Pancreas (tissue), 10 donors: Measurements from ENCODE around the gene NR5A2. TPM values are rescaled to one million over a fixed set of nuclear protein-coding genes. Genes with fewer than 3 reads are reported as not detected.

Source experiments
- ATAC-seq, 4 donors: fragments of 200-7000 bp; cut with Tn5 transposase; one replicate each; pipeline versions ENCODE4 v1.8.0 to v1.9.1; 2020; ENCODE audit warnings: mild to moderate bottlenecking in 4 of 4, moderate library complexity in 4 of 4
- DNase-seq, 6 donors: peaks; one replicate each; pipeline ENCODE4 v3.0.0-alpha.2; 2020
- FAIRE-seq: peaks from 2 replicates; lab custom pipeline; 2012; peaks lifted over from hg19 to GRCh38; lab: Jason Lieb, UNC
- H3K27ac ChIP-seq, 4 donors: fragments of 200-600 bp; sonication (generic); 1 replicate in 3 of 4; 2 replicates in 1 of 4; pipeline versions ENCODE4 v1.5.0 to v1.8.0; 2020
- H3K27me3 ChIP-seq, 4 donors: fragments of 200-600 bp; one replicate each; pipeline ENCODE4 v1.8.0; 2021
- H3K36me3 ChIP-seq, 3 donors: fragments of 200-600 bp; sonication (generic) in 1 of 3; one replicate each; pipeline versions ENCODE4 v1.5.0 to v1.8.0; 2020 to 2021
- H3K4me1 ChIP-seq, 3 donors: fragments of 200-600 bp; one replicate each; pipeline ENCODE4 v1.8.0; 2021
- H3K4me3 ChIP-seq, 4 donors: fragments of 200-600 bp; sonication (generic) in 2 of 4; one replicate each; pipeline versions ENCODE4 v1.5.0 to v1.8.0; 2020 to 2021
- H3K9me3 ChIP-seq, 4 donors: fragments of 200-600 bp; one replicate each; pipeline ENCODE4 v1.8.0; 2021
- CTCF ChIP-seq, 4 donors: fragments of 200-600 bp; sonication (generic) in 3 of 4; IDR thresholded peaks; one replicate each; pipeline versions ENCODE4 v1.5.0 to v1.8.0; 2021; ENCODE audit warnings: antibody characterized with exemption in 4 of 4
- WGBS, 2 donors: extraction: QIAGEN DNeasy Blood & Tissue Kit; methylation state at CpG; one replicate each; pipeline ENCODE4 v1.1.7; 2013; 5-methylcytosine and 5-hydroxymethylcytosine counted together
- intact Hi-C, 3 donors: fragments of 100-400 bp; cut with DNase I; formaldehyde crosslinking; loops; one replicate each; pipeline versions ENCODE4 v1.11.1 to v1.14.2; 2022
- polyA plus RNA-seq, 2 donors: library from polyadenylated mRNA; stranded (reverse); fragments of 200-250 nt; gene quantifications; one replicate each; pipeline ENCODE4 v1.2.3, GENCODE V29; 2013
- total RNA-seq, 6 donors: library from RNA; stranded (reverse); fragmentation: NEBNext Ultra II Directional in 4 of 6; extraction: Animal tissue kit (Norgen Biotek cat#: 25700) in 4 of 6; gene quantifications; one replicate each; pipeline versions ENCODE4 v1.2.1 to v1.2.4, GENCODE V29; 2021 to 2023
- donor health status: healthy with polysubstance abuse.
- donor health status: DM: no; HTN: no; CAD: no; lungs with moderate emphysema.
- donor health status: DM: no; HTN: no; CAD: no.
- donor health status: control.
- donor health status: control.
- donor health status: Bipolar disorder and iron deficiency.
- donor health status: DM: yes; HTN: yes; CAD: no.
- donor health status: DM: no; HTN: no; CAD: no.
- donor health status: DM: no; HTN: no; CAD: no.
- donor health status: DM: yes; HTN: yes; CAD: no.

Gene NR5A2
- total and polyA plus RNA-seq, 8 donors: 28.3 to 114 (median 82.5) TPM

GRCh38 chr1:200206761-200207160 is 179.3 kb downstream of the NR5A2 start:
- TF ChIP-seq CTCF (IDR thresholded peaks at IDR 0.05): no peak
- H3K36me3 ChIP-seq: no peaks in the 10 kb centered on the region
- no peaks in the 10 kb centered on the region for H3K27me3 ChIP-seq
- DNase-seq (no peak), FAIRE-seq (no peak), ATAC-seq (no peak)
- intact Hi-C loops: no loop called here
- WGBS, 2 donors: 53 to 63% methylated on average over 1 of the region's 1 CpG
- H3K9me3 ChIP-seq: no peaks in the 10 kb centered on the region
- H3K4me3 ChIP-seq: no peak overlapping the region
- H3K4me1 ChIP-seq: no peaks in the 10 kb centered on the region
- H3K27ac ChIP-seq: no peak overlapping the region

GRCh38 chr1:200207711-200208126 is 180.2 kb downstream of the NR5A2 start:
- TF ChIP-seq CTCF (IDR thresholded peaks at IDR 0.05): no peak
- no peaks in the 10 kb centered on the region for H3K4me1 ChIP-seq
- H3K4me3 ChIP-seq: no peak overlapping the region
- no peak overlapping the region for H3K27ac ChIP-seq
- FAIRE-seq (no peak), DNase-seq (no peak), ATAC-seq (no peak)
- H3K9me3 ChIP-seq: no peaks in the 10 kb centered on the region
- intact Hi-C loops: no loop called here
- H3K27me3 ChIP-seq: no peaks in the 10 kb centered on the region
- no peaks in the 10 kb centered on the region for H3K36me3 ChIP-seq
- WGBS, 2 donors: 88 to 90% methylated on average over 6 of the region's 6 CpGs

GRCh38 chr1:200211157-200211556 is 183.6 kb downstream of the NR5A2 start:
- no peak for DNase-seq
- no peak for TF ChIP-seq CTCF (IDR thresholded peaks at IDR 0.05)
- H3K27ac ChIP-seq: no peak overlapping the region
- no peak for ATAC-seq
- intact Hi-C loops: no loop called here
- no peaks in the 10 kb centered on the region for H3K36me3 ChIP-seq
- no peaks in the 10 kb centered on the region for H3K9me3 ChIP-seq
- no peak overlapping the region for H3K4me3 ChIP-seq
- 87 to 91% methylated on average over 7 of the region's 7 CpGs for WGBS, 2 donors
- no peaks in the 10 kb centered on the region for H3K27me3 ChIP-seq
- no peak for FAIRE-seq
- no peaks in the 10 kb centered on the region for H3K4me1 ChIP-seq

GRCh38 chr1:200213392-200213791 is 185.9 kb downstream of the NR5A2 start:
- no peak for ATAC-seq

More at GRCh38 chr1:200213392-200213791, 185.9 kb downstream of the NR5A2 start:
- Histone ChIP-seq H3K36me3 (no peaks in the 10 kb centered on the region), H3K27ac (no peak overlapping the region), H3K4me1 (no peaks in the 10 kb centered on the region), H3K4me3 (no peak overlapping the region), H3K9me3 (no peaks in the 10 kb centered on the region), H3K27me3 (no peaks in the 10 kb centered on the region)
- no peak for DNase-seq
- no peak for TF ChIP-seq CTCF (IDR thresholded peaks at IDR 0.05)
- intact Hi-C loops: no loop called here
- no peak for FAIRE-seq
- whole genome bisulfite sequencing, 2 donors: 97% methylated on average over 24 of the region's 24 CpGs
